ENCODE data around the gene EEF2K.
"Not testable (repeated sequence)": the region's sequence is repeated elsewhere in the genome, so short reads cannot be mapped to it uniquely, and the experiment has no call there.

The EEF2K gene

DNA sequence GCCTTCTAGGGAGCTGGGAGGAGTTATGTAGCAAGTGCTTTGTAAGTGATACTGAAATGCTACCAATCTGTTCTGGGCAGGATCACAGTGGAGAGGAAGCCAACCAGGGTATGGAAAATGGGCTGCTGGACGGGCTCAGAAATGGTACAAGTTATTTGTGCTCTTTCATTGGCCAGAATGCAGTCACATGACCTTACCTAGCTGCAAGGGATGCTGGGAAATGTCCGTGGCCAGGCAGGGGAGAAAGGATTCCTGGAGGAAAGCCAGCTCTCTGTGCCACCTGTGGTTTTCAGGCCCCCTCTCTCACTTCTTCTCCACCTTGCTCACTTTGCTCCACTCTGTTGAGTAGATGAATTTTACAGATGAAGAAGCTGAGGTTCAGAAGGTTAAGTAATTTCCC lies 4.8 kb downstream of the EEF2K start:
- FAIRE-seq (no peak), DNase-seq (ENCODE audit: insufficient read length, low spot score) (no peak)
- no peak for TF ChIP-seq POLR2A (IDR thresholded peaks at IDR 0.05; ENCODE audit: low read depth, low read length)

GRCh38 chr16:22213236-22213635 lies 7.2 kb downstream of the EEF2K start:
- FAIRE-seq (no peak), DNase-seq (ENCODE audit: insufficient read length, low spot score) (no peak)
- TF ChIP-seq POLR2A (IDR thresholded peaks at IDR 0.05; ENCODE audit: low read depth, low read length), result no peak

- FAIRE-seq, result no peak
- DNase-seq (ENCODE audit: insufficient read length, low spot score), result no peak
- no peak for TF ChIP-seq POLR2A (IDR thresholded peaks at IDR 0.05; ENCODE audit: low read depth, low read length)
Measured at GRCh38 chr16:22213801-22214200, 7.7 kb downstream of the EEF2K start.

DNA sequence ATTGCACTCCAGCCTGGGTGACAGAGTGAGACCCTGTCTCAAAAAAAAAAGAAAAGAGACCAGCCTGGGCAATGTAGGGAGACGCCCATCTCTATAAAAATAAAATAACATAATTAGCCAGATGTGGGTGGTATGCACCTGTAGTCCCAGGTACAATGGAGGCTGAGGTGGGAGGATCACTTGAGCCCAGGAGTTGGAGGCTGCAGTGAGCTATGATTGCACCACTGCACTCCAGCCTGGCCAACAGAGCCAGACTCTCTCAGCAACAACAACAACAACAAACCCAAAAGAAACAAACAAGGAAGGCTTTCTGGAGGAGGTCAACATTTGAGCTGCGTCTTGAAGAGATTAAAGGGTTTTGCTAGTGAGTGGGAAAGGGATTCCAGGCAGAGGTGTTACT lies 8.3 kb downstream of the EEF2K start:
- FAIRE-seq (no peak), DNase-seq (ENCODE audit: insufficient read length, low spot score) (no peak)
- no peak for TF ChIP-seq POLR2A (IDR thresholded peaks at IDR 0.05; ENCODE audit: low read depth, low read length)

DNA sequence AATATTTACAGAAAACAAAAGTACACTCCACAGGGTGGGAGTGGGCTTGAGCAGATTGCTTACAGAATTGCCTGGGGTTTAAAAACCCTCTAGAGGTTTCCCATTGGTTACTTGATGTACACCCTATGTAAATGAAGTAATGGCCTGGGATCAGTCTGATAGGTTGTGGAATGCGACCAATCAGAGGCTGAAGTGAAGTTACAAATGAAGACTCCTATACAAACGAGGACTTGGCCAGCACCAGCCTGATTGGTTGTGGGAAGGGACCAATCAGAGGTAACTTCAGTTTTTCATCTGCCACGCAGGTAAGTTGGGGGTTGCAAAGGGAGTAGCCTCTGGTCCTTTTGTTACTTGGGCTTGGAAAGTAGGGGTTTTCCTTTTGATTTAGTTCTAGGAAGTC lies 8.8 kb downstream of the EEF2K start:
- DNase-seq (ENCODE audit: insufficient read length, low spot score) (no peak), FAIRE-seq (no peak)
- TF ChIP-seq POLR2A (IDR thresholded peaks at IDR 0.05; ENCODE audit: low read depth, low read length), result no peak

GRCh38 chr16:22216191-22216831 lies 10.2 kb downstream of the EEF2K start:
- FAIRE-seq (no peak), DNase-seq (ENCODE audit: insufficient read length, low spot score) (no peak)
- TF ChIP-seq POLR2A (IDR thresholded peaks at IDR 0.05; ENCODE audit: low read depth, low read length), result no peak

DNA sequence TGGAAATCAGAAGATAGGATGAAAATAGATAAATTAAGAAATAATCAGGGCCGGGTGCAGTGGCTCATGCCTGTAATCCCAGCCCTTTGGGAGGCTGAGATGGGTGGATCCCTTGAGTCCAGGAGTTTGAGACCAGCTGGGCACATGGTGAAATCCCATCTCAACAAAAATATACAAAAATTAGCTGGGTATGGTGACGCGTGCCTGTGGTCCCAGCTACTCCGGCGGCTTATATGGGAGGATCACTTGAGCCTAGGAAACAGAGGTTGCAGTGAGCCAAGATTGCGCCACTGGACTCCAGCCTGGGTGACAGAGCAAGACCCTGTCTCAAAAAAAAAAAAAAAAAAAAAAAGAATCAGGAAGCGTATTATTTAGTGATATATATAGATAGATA lies 10.8 kb downstream of the EEF2K start:
- not testable (repeated sequence) for FAIRE-seq; DNase-seq (ENCODE audit: insufficient read length, low spot score)

- TF ChIP-seq POLR2A (IDR thresholded peaks at IDR 0.05; ENCODE audit: low read depth, low read length), result no peak
- DNase-seq (ENCODE audit: insufficient read length, low spot score) (peak; percentile 48), FAIRE-seq (no peak)
Measured at GRCh38 chr16:22217890-22218730, 12.0 kb downstream of the EEF2K start.

DNA sequence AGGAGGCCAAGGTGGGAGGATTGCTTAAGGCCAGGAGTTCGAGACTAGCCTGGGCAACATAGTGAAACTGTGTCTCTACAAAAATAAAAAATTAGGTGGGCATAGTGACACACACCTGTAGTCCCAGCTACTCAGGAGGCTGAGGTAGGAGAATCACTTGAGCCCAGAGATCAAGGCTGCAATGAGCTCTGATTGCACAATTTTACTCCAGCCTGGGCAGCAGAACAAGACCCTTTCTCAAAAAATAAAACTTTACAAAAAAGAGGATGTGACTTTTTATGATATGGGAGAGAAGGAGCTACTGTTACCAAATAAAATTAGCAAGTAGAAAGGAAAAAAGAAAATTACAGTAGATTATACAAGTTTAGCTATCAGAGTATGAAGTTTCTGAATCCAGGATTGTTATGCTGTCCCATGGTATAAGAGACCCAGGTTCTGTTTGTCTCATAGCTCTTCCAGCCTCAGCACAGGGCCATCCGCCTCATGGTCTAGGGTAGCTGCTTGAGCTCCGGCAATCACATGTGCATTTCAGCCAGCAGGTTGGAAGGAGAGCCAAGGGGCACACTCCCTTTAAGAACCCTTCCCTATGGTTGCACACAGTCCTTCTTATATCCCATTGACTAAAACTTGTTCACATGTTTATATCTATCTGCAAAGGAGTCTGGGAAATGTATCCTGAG lies 13.5 kb downstream of the EEF2K start:
- TF ChIP-seq POLR2A (IDR thresholded peaks at IDR 0.05; ENCODE audit: low read depth, low read length), result no peak
- DNase-seq (ENCODE audit: insufficient read length, low spot score), result no peak
- FAIRE-seq, result no peak

- TF ChIP-seq POLR2A (IDR thresholded peaks at IDR 0.05; ENCODE audit: low read depth, low read length), result no peak
- FAIRE-seq (no peak), DNase-seq (ENCODE audit: insufficient read length, low spot score) (no peak)
Measured at GRCh38 chr16:22220069-22220440, 14.0 kb downstream of the EEF2K start.

DNA sequence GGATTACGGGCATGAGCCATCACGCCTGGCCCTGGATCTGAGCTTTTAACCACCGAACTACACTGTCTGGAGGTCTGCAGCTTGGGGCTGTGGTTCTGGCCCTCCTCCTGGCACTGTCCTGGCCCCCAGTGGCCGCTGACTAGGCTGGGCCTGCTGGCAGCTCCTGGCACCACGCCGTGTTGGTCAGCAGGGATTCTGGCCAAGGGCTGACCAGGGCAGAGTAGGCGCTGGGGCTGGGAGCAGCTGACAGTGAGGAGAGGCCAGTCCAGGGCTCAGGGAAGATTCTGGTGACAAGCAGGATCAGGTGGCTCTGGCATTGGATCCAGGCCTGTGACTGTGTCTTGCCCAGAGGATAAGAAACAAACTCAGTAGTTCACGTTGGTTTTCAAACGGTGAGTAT lies 14.6 kb downstream of the EEF2K start:
- FAIRE-seq, result no peak
- no peak for TF ChIP-seq POLR2A (IDR thresholded peaks at IDR 0.05; ENCODE audit: low read depth, low read length)
- no peak for DNase-seq (ENCODE audit: insufficient read length, low spot score)

GRCh38 chr16:22222006-22222405 lies 15.9 kb downstream of the EEF2K start:
- FAIRE-seq (no peak), DNase-seq (ENCODE audit: insufficient read length, low spot score) (no peak)
- no peak for TF ChIP-seq POLR2A (IDR thresholded peaks at IDR 0.05; ENCODE audit: low read depth, low read length)

- DNase-seq (ENCODE audit: insufficient read length, low spot score) (no peak), FAIRE-seq (no peak)
- no peak for TF ChIP-seq POLR2A (IDR thresholded peaks at IDR 0.05; ENCODE audit: low read depth, low read length)
Measured at GRCh38 chr16:22222998-22223397, 16.9 kb downstream of the EEF2K start.

DNA sequence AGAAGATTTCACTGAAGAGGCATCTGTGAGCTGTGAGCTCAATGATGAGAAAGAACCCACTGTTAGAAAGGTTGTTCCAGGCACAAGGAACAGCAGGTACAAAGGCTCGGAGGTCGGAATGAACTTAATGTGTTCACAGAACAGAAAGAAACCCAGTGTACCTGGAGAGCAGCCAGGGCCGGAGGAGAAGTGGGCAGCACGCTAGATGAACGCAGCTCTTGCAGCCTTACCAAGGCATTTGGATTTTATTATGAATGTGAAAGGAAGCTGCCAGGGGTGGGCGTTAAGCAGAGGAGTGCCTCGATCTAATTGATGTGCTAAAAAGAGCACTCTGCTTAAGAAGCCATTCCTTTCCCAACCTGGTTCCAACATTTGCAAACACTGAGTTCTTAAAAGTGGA lies 19.0 kb downstream of the EEF2K start:
- DNase-seq (ENCODE audit: insufficient read length, low spot score) (no peak), FAIRE-seq (no peak)
- TF ChIP-seq POLR2A (IDR thresholded peaks at IDR 0.05; ENCODE audit: low read depth, low read length), result no peak

GRCh38 chr16:22229889-22230288 lies 23.8 kb downstream of the EEF2K start:
- TF ChIP-seq POLR2A (IDR thresholded peaks at IDR 0.05; ENCODE audit: low read depth, low read length), result no peak
- DNase-seq (ENCODE audit: insufficient read length, low spot score) (no peak), FAIRE-seq (no peak)

Data from H54 (cell line).